Lower leg skin (tissue), 3 donors: ENCODE measurements around the gene SLC6A1.

Experiments
- CTCF ChIP-seq, 3 donors: fragments of 450-650 bp; IDR thresholded peaks; one replicate each; pipeline ENCODE4 v1.5.1; 2016; ENCODE audit warnings: antibody characterized with exemption in 3 of 3, mild to moderate bottlenecking in 3 of 3, moderate library complexity in 2 of 3
- POLR2A ChIP-seq, 2 donors: fragments of 450-650 bp; IDR thresholded peaks; one replicate each; pipeline ENCODE4 v1.6.1; 2016 to 2017; ENCODE audit warnings: antibody characterized with exemption in 2 of 2, mild to moderate bottlenecking in 1 of 2, moderate library complexity in 1 of 2

- TF ChIP-seq CTCF (IDR thresholded peaks at IDR 0.05) (no peak), POLR2A (IDR thresholded peaks at IDR 0.05) (no peak)
These were observed 21.7 kb downstream of the SLC6A1 start for GRCh38 chr3:11014253-11014652.
